CD4-positive, alpha-beta T cell treated with Interleukin-15 for 1 hour (primary cell): Measurements from ENCODE around the gene PPT2.
"Not testable (repeated sequence)": the region's sequence is repeated elsewhere in the genome, so short reads cannot be mapped to it uniquely, and the experiment has no call there.

Source experiments
- DNase-seq: peaks from one replicate; pipeline ENCODE4 v3.0.0-alpha.2; 2020

The PPT2 gene

GRCh38 chr6:32177788-32178546, 24.0 kb downstream of the PPT2 start, which contains the start of gene RNF5:
TSS of gene RNF5 (plus strand) at chr6:32178405. CDS start at chr6:32178512, 107 bp downstream.
- peak; percentile 99 for DNase-seq

- DNase-seq = no peak
These were observed 24.9 kb downstream of the PPT2 start for GRCh38 chr6:32178547-32179440.

GRCh38 chr6:32179766-32180405, 25.9 kb downstream of the PPT2 start:
- DNase-seq = no peak

DNA sequence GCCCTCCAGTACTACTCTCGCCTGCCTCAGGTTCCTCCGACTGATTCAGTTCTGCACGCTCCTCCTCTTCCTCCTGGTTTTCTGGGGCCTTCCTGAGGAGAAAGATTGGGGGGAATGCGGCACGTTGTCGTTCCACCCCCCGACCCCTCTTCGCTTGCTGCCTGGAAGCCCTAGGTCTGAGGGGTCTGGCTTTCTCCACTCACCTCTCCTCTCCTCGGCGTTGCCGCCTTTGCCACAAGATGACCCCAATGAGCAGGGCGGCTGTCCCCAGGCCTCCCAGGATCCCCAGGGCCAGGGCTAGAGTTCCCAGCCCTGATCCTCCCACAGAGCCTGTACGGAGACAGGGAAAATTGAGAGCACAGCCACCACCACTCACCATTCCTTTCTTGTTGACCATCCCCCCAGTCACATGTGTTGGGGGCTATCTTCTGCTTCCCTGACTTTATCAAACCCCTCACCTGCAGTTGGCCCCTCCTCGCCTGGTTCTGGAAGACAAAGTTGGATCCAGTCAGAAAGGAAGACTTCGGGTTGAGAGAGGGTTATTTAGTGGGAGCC, 27.3 kb downstream of the PPT2 start:
- no peak for DNase-seq

DNA sequence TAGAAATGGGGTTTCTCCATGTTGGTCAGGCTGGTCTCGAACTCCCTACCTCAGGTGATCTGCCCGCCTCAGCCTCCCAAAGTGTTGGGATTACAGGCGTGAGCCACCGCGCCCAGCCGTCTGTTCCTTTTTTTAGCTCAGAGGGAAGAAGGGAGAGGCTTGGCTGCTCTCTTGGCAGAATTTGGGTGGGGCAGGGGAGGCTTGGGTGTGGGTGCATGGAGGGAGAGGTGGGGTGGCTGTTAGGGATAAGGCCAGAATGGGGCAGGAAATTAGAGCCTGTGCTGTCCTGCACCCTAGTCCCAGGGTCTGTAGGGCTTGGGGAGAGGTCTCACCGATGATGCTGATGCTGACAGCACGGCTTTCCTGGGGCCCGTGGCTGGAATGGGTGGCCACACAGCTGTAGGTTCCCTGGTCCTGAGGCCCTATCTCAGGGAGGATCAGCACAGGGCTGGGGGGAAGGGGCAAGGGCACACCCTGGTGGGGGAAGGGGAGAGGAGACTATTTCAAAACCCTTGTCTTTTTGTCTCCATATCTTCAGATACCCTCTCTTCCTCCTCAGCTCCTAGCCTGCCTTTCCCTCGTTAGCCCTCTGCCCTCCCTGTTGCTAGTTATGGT, 28.1 kb downstream of the PPT2 start:
- DNase-seq = no peak

DNA sequence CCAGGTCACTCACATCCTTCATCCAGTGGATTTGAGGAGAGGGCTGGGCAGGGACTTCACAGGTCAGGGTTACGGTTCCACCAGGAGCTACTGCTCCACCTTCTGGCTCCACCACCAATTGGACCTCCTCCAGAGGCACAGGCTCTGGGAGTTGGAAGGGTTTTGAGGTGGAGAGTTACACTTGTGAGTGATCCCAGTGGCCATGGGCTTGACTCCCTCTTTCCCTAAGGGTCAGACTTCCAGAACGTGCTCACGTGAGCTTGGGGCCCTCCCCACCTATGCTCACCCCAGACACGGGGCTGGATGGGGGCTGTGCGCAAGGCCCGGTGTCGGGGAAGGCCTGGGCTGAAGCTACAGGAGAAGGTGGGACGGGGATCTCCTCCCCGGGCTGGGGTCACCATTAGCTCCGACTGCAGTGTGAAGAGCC, 28.6 kb downstream of the PPT2 start:
- no peak for DNase-seq

GRCh38 chr6:32183030-32183429, 29.1 kb downstream of the PPT2 start:
- DNase-seq = no peak

- DNase-seq = no peak
These were observed 29.6 kb downstream of the PPT2 start for GRCh38 chr6:32183483-32184083.

DNA sequence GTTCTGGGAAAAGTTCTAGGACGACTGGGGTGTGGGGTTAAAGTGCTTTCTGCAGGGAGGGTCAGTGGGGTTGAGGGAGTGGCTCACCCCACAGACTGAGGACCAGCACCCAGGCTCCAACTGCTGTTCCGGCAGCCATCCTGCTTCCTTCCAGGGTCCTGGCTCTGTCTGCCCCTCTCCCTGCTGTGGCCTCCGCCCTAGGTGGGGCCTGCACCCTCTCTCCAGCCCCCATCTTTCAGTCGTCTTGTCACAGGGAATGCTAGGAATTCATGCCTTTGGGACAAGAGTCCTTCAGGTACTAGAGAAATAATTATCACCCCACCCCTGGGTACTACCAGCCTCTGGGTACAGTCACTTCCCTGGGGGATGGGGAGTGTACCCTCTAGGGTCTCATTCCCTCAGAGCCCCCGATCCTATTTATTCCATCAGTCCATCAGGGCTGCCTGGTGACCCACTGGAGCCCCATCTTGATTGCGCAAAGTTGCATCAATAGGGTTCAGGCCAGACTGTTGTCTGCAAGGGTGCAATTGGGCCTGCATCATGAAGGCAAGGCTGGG, 30.2 kb downstream of the PPT2 start, which contains the start of gene AGER:
TSS of gene AGER (minus strand) at position 170 of the 557 bp plus-strand sequence. CDS start at position 139, 31 bp downstream.
- no peak for DNase-seq

DNA sequence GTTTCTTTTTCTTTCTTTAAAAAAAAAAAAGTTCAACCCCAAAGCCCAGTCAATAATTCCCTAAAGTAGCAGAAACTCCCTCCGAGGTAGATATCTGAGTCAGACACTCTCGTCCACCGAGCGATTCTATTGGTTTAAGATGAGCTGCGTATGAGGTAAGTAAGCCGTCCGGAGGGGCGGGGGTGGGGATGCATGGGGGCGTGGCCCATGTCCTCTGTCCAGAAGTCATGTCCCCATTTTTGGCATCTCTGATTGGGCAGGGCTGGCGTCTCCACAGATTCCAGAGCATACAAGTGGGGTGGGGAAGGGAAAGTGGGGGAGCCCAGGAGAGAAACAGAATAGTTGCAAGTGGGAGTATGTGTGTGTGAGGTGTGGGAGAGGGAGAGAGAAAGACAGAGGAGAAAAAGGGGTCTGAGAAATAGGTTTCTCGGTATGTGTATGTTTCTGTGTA, 31.8 kb downstream of the PPT2 start:
- DNase-seq = peak; percentile 62

DNA sequence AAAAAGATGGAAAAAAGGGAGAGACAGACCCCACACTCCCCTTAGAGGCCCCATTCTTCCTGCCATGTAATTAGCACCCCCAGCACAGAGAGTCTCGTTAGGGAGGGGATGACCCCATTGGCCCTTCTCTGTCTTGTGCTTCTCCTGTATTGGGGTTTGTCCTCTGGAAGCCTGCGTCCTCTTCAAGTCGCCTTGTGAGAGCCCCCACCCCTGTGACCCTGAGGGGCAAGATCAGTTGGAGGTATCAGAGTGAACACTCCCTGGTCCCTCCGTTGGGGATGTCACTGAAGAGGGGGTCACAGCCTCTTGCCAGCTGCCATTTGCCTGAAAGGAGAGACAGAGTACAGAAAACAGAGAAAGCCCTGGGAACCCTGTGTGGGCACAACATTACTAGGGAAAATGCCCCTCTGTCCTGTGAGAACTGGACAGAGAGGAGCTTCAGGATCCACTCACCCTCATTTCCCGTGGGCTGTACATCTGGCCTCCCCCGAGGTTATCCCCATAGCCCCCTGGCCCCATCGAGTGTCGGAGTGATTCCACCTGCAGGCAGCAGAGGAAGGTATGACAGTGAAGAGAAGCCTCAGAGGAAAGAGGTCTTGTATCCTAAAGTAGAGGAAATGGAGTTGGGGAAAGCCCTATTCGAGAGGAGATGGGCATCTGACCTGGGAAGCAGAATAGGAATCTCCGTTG, 32.4 kb downstream of the PPT2 start:
- DNase-seq = not testable (repeated sequence)

DNA sequence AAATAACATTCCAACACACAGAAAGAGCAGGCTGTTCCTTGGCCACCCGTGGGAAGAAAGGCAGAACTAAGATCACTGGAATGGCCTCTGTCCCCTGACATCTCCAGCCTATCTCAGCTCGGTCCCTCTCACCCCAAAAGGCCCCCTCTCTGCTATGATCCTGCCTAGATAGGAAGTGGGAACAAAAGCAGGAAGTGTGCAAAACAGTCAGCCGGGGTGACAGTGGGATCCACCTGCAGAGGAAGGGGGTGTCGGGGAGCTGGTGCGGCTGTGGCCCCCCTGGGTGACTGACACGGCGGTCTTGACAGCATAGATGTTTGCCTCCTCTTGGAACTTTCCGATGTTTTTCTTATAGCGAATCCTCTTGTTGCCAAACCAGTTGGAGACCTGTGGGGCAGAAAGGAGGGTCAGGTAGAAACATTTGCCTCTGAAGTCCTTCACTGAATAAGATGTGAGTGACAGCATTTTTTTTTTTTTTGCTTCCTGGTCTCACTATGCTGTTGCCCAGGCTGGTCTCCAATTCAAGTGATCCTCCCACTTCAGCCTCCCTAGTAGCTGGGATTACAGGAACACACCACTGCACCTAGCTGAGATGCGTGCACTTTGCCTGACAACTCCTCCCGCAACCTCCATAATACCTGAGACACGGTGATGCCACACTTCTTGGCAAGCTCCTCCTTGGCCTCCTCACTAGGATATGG, 33.2 kb downstream of the PPT2 start:
- DNase-seq = peak; percentile 22

DNA sequence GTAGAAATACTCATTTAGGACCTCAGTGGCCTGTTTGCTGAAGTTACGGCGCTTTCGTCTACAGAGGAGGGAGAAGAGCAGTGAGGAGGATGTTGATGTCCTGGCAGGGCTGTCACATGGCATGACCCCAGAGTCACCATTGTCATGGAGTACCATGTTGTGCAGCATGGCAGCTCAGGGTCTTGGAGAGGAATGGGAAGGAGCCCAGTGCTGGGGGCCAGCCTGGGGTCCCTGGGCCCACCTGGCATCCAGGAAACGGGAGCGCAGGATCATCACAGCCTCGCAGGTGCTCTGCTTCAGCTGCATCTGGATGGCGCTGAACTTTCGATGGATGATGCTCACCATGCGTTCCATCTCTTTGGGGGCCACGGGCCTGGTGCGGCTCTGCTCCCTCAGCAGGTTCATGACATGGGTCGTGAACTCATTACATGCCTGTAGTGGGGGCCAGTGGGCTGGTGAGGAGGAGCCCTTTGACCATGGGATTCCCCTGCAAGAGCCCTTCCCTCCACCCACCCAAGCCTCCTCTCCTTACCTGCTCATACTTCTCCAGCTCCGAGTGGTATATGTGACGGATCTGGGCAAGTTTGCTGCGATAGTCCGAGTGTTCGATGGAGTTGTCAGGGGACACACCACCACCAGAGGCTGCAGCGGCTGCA, 33.9 kb downstream of the PPT2 start:
- not testable (repeated sequence) for DNase-seq

- DNase-seq = no peak
These were observed 34.6 kb downstream of the PPT2 start for GRCh38 chr6:32188381-32189068.

DNA sequence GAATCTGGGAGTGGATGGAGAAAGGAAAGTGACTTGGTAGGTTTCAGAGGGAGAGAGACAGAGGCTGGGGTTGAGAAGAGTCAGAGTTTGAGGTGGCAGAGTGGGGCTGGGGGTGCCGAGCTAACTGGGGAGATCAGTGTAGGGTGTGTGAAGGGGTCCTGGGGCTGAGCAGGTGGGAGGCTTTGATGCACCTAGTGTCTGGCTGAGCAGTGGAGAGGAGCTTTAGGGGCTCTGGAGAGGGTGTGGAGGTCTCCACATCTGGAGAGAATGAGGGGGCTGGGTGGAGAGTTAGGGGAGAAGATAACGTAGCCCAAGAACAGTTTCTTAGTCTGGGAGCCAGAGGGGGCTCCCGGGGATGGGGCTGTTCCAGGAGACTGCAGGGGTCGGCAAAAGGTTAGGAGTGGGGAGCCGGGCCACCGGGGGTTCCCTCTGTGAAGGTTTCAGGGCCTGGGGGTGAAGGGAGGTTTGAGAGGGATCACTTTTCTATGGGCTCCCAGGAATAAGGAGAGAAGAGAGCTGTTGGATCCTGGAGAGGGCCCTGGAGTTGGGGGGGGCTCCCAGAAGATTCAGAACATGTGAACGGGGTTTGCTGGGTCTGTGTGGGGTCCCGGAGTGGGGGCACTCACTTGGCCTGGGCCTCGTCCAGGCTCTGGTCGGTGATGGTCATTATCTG, 35.3 kb downstream of the PPT2 start:
- no peak for DNase-seq

DNA sequence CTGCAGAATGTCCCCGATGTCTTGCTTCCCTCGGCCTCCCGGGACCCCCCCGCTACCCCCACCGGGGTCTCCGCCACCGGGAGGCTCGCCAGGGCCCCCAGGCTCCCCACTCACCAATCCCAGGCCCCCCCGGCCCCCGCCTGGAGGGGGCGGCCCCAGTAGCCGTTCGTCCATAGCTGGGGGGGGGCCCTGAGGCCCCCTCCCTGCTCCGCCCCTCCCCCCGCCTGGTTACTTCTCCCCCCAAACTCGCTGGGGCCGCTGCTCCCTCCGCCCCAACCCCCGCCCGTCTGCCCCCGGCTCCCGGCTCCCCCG, 35.8 kb downstream of the PPT2 start:
- no peak for DNase-seq

- DNase-seq = peak; percentile 94
These were observed 36.3 kb downstream of the PPT2 start, which contains the start of gene PBX2 for GRCh38 chr6:32190054-32190851. TSS of gene PBX2 (minus strand) at chr6:32190202. CDS start at chr6:32189915, 287 bp downstream.
